Stimulated activated CD4-positive, alpha-beta T cell treated with anti-CD3 and anti-CD28 coated beads, TNF-alpha, amount 100 ng/mL, for 48 hours (primary cell): ENCODE data around the gene GABRP.
"Not testable (repeated sequence)": the region's sequence is repeated elsewhere in the genome, so short reads cannot be mapped to it uniquely, and the experiment has no call there.

ENCODE experiments used
- DNase-seq, 3 donors: peaks; one replicate each; pipeline ENCODE4 v3.0.0-alpha.2; 2020; ENCODE audit warnings: low read depth in 3 of 3

Gene GABRP

GRCh38 chr5:170755679-170756456 is 27.7 kb upstream of the GABRP start:
- DNase-seq, result no peak

DNA sequence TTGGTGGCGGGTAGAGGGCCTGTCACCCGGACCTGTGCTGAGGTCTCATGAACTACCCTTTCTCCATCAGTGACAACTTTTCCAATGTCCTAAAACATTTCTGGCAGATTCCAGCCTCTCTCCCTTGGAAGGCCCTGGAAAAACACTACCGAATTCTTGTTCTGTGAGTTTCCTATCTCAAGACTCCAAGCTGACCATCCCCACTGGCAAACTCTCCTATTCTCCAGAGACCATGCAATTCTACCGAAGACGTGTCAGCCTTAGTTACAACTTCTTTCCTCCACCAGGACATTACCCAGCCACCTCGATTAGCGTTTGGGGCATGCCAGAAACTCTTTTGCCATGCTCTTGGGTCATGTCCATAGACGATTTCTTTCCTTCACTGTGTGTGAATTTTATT is 26.8 kb upstream of the GABRP start:
- no peak for DNase-seq

DNA sequence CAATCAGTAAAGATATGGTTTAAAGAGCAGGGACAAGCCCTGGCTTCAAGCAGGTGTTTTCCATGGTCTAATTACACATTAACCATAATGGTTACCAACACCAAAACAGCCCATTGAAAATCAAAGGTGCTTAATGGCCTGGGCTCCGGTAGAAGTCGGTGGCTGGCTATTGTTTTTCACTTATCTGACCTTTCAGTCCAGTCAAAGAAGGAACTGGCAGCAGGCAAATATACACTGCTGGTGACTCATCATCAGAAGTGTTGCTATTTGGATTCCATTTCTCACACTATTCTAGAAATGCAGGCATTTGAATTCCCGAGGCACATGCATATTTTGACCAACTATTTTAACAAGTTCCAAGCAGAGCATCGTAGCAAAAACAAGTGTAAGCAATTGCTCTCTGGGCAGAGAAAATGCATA is 26.3 kb upstream of the GABRP start:
- DNase-seq, result no peak

DNA sequence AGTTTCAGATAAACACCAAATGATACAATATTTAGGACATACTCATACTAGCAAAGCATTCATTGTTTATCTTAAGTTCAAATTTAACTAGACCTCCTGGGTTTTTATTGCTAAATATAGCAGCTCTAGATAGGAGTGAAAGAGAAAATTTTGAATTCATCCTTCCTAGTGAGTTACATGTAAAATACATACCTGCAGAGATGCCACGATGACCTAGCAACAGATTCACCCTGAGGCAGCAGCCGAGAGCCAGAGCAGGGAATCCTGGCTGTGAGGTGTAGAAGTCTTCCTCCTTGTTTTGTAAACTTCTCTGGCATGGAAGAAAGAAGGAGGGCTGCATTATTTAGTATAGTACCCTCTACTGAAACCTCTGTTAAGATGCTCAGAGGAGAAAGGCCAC is 25.9 kb upstream of the GABRP start:
- no peak for DNase-seq

DNA sequence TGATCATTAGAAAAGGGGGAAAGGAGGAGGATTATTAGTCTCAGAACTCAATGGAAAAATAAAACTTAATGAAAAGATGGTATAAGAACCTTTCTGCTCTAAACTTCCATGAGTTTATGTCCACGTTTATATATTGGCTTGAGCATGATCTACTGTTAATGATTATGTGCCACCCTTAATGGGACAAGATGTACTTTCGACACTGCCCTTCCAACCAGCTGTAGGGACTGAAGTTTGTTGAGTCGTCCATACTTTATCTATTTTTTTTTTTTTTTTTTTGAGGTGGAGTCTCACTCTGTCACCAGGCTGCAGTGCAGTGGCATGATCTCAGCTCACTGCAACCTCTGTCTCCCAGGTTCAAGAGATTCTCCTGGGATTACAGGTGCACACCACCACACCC is 25.0 kb upstream of the GABRP start:
- DNase-seq, result no peak

GRCh38 chr5:170760113-170760512 is 23.4 kb upstream of the GABRP start:
- no peak for DNase-seq

- DNase-seq, result no peak
These were observed 22.3 kb upstream of the GABRP start for GRCh38 chr5:170761048-170761707.

DNA sequence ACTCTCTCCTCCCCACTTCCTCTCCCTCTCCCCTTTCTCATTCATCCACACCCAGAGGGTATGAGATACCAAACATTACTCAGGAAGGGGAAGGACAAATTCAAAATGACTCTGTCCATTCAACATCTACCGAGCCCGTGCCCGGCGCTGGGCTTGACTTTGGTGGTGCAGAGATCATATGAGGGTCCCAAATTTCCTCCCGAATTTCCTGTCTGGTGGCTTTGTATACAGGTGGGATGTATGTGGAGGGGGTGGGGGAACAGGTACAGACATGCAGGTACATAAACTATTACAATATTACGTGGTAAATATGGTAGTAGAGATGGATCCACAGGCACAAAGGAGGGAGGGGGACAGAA is 21.8 kb upstream of the GABRP start:
- DNase-seq, result no peak

GRCh38 chr5:170762298-170762697 is 21.2 kb upstream of the GABRP start:
- DNase-seq, result not testable (repeated sequence)

- not testable (repeated sequence) for DNase-seq
These were observed 17.7 kb upstream of the GABRP start for GRCh38 chr5:170765868-170766267.

DNA sequence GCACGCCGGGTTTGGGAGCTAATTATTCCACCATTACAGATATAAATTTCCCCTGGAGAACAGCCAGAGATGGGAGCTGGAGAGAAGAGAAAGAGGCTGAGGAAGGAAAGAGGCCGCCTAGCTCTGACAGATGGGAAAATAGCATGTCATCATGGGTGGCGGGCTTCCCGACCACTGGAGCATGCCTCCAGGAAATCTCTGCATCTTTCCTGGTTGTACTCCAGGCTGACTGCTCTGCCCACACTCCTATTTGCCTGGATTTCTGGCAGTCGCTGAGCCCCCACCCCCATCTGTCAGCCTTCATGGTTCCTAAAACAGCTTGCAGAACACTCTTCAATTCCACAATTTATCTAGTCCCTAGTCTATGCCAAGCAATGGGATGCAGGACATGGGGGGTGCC is 14.3 kb upstream of the GABRP start:
- no peak for DNase-seq

- DNase-seq, result no peak
These were observed 13.6 kb upstream of the GABRP start for GRCh38 chr5:170769898-170770416.

DNA sequence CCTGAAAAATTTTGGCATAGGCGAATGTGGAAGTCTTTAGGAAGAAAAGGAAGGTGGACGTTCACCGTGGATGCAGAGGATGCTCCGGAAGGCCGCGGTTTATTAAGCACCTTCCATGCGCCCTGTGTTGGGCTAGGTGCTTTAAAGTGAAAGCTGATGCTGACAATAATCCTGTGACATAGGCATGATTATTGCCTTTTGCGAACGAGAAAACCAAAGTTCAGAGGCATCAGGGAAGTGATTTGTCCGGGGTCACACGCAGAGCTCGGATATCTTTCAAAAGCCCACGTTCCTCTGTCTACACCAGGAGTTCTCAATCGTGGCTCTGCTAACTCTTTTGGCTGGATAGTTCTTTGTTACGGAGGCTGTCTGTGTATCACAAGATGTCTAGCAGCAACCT is 12.0 kb upstream of the GABRP start:
- DNase-seq, result no peak

DNA sequence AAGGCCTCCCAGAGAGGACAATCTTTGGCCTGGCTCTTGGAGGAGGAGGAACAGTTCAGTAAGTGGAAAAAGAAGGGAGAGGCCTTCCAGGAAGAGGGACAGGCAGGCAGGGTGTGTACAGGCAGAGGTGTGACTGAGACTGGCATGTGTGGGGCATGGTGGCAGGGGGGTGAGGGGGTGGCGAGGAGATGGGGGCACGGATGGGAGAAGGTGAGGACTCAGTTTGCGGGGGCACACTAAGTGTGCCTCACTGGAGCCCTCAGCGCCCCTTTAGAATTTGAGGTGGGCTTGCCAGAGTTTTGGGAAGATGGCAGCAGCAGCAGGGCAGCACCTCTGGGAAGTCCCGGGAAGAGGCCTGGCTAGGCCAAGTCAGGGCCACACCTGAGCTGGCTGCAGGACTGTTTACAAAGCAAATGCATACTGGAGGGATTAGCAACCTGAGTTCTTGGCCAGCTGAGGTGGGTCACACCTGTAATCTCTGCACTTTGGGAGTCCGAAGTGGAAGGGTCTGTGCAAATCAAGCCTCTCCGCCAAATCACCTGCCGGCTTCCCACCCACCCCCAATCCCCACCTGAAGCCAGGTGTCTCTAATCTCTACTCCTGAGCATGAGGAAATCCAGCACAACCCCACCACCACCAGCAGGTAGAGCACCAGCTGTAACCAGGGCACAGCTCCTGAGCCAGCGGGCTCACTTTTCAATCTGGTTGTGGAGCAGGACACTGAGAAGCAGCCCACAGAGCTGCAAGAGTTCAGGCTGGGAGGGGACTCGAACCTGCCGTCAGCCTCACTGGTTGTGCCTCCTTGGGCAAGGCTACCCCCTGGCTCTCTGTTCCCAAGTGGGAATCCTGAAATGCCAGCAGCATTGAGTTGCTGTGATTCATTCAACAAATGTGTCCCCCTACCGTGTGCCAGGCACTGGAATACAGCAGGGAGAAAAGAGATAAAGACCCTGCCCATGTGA is 10.2 kb upstream of the GABRP start:
- DNase-seq, result no peak

DNA sequence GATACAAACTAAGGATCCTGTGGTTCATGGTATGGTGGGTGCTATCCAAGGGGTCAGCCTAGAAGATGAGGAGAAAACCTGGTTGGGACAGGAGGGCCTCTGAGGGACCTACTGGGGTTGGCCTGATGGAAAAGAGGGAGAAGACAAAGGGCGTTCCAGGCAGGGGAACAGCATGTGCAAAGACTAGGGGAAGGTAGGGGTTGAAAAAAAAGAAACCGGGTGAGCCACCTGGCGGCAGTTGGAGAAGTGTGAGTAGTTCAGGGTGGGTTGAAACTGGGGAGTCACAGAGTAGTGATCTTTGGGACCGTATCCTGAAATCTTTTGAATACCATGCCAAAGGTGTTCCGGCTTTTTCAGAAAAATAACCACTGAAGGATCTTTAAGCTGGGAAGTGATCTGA is 8.7 kb upstream of the GABRP start:
- DNase-seq, result no peak

GRCh38 chr5:170781946-170782345 is 1.6 kb upstream of the GABRP start:
- DNase-seq, result no peak

DNA sequence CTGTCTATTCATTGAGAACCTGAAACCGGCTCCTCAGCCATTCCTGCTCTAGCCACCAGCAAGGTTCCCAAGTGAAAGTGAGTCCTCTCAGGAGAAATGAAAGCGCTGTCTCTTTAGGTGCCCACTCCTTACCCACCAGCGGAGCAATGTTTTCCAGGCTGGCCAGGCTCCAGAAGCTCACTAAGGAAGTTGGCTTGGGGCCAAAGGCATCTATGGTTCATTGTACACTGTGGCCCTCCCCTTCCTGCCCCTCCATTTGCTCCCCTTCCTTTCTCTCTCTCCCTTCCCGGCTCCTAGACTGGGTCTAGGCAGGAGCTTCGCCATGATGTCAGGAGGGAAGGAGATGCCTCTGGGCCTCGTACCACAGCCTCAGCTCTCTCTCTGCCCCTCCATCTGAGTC is 1.1 kb upstream of the GABRP start:
- DNase-seq, result no peak

DNA sequence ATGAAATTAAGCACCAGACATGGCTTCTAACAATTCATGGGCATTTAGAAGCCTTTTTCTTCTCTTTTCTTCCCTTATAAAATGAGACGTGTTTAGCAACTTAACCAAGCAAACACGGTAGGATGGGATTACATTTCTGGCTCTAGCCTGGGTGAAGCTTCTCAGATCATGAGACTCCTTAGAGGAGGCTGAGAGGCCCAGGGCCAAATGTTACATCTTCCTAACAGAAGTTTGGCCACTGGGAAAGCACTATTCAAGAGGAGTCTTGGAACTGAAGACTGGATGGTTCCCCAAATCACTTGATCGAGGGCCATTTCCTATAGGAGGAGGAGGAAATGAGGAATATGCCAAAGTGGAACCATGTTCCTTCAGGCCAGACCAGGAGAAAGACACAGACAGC is 1.9 kb downstream of the GABRP start:
- DNase-seq, result no peak

- no peak for DNase-seq
These were observed 3.7 kb downstream of the GABRP start for GRCh38 chr5:170787216-170787615.

GRCh38 chr5:170788626-170789304 is 5.2 kb downstream of the GABRP start:
- DNase-seq, result no peak

GRCh38 chr5:170791325-170791954 is 7.9 kb downstream of the GABRP start:
- DNase-seq, result no peak
